Suprapubic skin (tissue), 3 donors: Measurements from ENCODE around the gene MYO18A.

ENCODE experiments used
- CTCF ChIP-seq, 2 donors: fragments of 200-600 bp in 1 of 2; fragments of 450-650 bp in 1 of 2; sonication (generic) in 1 of 2; IDR thresholded peaks; one replicate each; pipeline ENCODE4 v1.5.1; 2016 to 2019; ENCODE audit warnings: antibody characterized with exemption in 2 of 2, mild to moderate bottlenecking in 1 of 2, moderate library complexity in 1 of 2
- POLR2A ChIP-seq, 2 donors: fragments of 450-650 bp; IDR thresholded peaks; one replicate each; pipeline ENCODE4 v1.6.1; 2017; ENCODE audit warnings: antibody characterized with exemption in 2 of 2, mild to moderate bottlenecking in 2 of 2, moderate library complexity in 2 of 2

GRCh38 chr17:29115435-29115834, 64.8 kb downstream of the MYO18A start:
- TF ChIP-seq POLR2A (IDR thresholded peaks at IDR 0.05) (no peak), CTCF (IDR thresholded peaks at IDR 0.05) (no peak)
